ENCODE measurements around the gene TRIM42. TPM values are rescaled to one million over a fixed set of nuclear protein-coding genes. Genes with fewer than 3 reads are reported as not detected.

Gene TRIM42
- total RNA-seq: not detected

DNA sequence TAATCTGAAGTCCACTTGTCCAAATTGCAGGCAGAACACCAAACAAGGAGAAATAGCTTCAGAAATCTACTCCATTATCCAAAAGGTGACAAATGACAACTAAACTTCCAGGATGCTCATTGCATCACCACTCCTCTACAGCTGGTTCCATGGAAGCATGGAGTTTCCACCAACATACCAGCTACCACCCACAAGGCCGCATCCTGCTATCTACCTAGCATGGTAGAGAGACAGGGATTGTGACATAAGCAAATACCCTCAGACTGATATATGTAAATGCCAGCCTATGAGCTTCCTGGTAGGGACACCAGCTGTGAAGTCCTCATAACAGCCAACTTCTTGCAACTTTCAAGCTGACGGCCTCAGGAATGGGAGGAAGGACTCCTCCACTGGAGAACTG is at the start of gene TRIM42:
Gene TRIM42 (plus strand): TSS at position 301 of the 400 bp plus-strand sequence. CDS start 166 bp downstream, outside the sequence.

